Hindlimb muscle (tissue), 1 donor: ENCODE data around the gene ISX. TPM values are rescaled to one million over a fixed set of nuclear protein-coding genes. Genes with fewer than 3 reads are reported as not detected.

Experiments used
- DNase-seq: peaks from one replicate; pipeline ENCODE4 v3.0.0-alpha.2; 2013
- polyA plus RNA-seq: library from polyadenylated mRNA; unstranded; fragments of 120-200 nt; gene quantifications from one replicate; pipeline ENCODE4 v1.2.1, GENCODE V29; 2013; ENCODE audit not compliant: insufficient read length

The ISX gene
- polyA plus RNA-seq, 1 donor, result not detected

DNA sequence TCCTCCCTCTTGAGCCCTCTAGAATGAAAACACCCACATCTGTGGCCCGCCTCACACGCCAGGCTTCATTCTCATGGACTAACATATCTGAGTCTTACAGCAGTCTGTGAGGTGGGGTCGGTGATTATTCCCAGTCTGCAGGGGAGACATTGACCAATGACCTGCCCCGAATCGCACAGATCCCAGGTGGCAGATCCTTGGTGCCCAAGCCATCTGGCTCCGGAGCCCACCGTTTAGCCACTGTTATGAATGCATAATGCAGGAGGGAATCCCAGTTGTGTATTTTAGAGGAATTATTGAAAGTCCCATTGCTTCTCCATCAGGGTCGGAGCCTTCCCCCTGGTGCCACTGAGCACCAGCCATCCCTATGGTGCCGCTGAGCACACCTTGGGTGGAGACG, 47.4 kb downstream of the ISX start:
- no peak for DNase-seq

DNA sequence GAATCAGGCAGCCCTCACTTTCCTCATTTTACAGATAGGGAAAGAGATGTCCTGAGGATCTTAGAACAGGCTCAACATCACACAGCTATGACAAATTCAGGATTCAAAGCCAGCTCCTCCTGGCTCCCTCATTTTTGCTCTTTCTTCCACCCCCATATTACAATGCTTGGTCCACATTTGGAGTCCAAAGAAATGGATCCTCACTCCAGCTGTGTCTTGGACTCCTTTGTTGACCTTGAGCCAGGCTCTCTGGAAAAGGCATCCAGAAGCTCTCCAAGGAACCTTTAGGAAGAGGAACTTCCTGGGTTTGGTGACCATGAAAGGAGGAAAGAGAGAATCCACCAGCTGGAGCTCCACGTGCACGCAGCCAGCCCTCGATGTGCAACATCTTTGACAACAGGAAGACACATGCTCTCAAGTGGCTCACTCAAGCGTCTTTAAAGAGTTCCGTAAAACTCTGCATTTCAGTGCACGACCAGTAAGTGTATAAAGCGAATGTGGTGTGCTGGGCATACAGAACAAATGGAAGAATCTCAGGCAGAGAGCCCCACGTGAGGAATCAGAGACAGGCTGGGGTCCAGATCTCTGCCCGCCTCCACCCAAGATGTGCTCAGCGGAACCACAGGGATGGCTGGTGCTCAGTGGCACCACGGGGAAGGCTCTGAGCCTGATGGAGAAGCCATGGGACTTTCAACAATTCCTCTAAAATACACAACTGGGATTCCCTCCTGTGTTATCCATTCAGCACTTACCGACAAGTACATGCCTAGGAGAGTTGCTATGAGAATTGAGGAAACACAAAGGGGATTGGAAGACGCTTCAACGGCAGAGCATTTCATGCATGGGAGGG, 48.4 kb downstream of the ISX start:
- DNase-seq, result peak; percentile 17

DNA sequence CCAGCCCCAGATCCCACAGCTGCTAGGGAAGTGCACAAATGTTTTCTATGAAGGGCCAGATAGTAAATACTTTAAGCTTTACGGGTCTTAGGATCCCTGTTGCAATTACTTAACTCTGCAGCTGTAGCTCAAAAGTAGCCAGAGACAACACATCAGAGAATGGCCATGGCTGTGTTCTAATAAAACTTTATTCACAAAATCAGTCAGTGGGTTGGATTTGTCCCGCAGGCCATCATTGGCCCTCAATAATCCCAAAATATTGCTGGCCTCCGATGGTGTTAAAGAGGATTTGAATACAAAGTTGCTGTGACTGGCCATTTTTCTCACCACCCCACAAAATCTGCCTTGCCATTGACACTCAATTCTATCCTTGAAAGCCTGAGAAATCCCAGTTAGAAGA, 49.6 kb downstream of the ISX start:
- DNase-seq, result no peak

DNA sequence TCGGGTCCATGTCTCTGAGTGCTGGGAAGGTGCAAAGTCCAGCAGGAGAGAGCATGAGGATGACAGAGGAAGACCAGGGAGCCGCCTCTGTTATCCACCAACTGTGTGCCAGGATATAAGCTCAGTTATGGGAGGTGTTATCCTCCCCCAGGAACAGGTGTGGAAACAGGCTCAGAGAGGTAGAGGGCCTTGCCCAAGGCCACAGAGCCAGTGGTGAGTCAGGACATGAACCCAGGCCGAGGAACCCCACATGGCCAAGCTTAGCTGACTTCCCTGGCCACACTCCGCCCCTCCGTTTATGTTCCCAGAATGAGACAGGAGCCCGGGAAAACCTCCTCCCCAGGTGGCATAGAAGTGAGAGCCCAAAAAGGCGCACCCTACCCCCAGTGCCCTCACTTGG, 50.3 kb downstream of the ISX start:
- no peak for DNase-seq

DNA sequence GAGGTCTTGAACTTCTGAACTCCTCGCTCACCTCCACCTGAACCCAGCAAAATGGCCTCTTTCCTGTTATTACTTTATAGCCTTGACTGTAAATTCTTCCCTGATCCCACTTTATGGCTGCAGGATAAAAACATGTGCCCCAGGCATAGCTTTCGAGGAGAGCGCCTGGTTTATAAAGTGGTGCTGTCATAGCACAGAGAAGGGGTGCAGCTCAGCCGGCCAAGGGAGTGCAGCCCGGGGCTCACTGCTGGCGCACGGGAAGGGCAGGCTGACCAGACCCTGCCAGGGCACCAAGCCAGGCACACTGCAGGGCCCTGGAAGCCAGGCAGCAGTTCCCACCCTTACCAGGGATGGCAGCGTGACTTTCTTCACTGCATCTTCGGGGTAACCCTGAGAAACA, 50.9 kb downstream of the ISX start:
- DNase-seq, result no peak

DNA sequence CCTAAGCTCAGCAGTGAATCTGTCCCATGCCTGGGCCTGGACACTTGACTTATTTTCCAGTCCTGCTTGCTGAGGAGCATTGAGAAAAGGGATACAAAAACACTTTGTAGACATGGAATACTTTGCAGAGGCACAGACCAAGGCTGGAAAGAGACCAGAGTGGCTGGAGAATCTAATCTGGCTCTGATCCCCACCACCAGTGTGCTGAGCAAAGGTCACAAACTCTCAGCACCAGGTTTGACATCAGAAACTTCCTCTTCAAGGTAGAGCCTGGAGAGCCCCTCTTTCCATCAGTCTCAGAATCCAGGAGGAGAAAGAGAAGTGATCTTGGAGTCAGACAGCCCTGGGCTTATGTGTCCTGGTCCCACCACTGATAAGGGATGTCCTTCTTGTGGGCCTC, 53.5 kb downstream of the ISX start:
- no peak for DNase-seq

DNA sequence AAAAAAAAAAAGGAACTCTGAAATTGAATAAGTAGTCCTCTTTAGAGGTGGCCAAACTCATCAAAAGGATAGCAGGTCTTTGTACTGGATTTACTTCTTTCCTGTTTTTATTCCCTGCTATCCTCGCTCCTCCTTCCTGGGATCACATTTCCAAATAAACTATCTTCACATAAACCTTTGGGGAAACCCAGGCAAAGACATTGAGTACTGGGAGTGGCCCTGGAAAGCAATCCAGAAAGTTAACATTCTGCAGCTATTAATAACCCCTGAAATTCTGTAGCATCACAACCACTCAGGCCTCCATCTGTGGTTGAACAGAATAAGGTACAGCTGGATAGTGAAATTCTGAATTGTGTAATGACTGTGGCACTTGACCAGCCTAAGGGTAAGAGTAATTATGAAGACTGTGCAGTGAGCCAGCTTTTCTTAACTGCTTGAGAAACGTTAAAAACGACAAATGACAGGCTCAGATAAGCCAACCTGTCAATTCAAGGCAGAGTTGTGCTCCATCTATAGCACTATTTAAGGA, 58.8 kb downstream of the ISX start:
- DNase-seq, result no peak

DNA sequence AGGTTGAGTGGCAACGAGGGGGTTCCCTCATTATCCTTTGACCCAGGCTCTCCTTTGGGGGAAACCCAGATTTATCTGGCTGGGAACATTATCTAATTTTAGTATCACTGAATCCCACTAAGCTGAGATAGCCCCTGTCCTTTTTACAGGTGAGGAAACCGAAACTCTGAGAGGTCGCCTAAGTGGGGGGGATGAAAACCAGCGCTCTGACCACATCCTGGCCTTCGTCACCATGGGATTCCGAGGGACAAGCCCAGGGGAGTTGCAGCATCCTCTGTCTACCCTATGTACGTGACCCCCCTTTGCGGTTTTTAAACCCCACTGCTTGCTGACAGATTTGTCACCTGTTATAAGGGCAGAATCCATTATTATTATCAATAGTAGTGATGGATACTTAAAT, 61.0 kb downstream of the ISX start:
- DNase-seq, result no peak

DNA sequence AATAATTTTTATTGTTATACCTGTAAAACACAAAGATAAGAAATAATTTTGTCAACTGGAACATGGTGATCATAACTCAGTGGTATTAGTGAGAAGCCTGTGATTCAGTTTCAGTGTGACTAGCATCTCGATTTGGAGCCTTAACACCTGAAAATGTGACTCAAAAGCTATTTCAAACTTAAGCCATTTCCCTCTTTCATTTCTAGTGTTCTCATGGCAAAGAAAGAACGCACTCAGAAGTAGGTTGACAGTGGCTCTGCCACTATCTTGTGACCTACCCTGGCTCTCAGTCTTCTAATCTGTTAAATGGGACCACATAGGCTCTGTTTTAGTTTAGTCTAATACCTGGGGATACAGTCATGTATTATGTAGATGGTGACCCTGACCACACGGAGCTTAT, 62.7 kb downstream of the ISX start:
- DNase-seq, result no peak

DNA sequence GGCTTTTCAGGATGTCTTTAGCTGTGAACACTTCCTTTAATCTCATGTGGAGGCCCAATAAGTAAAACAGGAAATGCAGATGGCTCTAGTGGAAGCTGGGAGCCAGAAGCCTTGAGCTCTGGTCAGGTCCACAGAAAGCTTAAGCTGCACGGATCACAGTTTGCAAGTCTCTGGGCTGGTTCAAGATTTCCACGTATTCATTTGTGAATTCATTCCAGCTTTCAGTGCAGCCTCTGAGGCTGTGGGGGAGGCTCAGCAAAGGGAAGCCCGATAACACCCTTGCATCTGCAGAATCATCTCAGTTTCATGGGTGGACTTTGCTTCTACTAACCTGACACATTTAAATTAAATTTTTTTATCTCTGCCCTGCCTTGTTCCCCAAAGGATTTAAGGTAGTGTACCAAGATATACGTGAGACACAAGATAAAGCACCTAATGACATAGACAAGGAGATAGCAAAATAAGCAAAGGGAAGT, 65.6 kb downstream of the ISX start:
- no peak for DNase-seq

DNA sequence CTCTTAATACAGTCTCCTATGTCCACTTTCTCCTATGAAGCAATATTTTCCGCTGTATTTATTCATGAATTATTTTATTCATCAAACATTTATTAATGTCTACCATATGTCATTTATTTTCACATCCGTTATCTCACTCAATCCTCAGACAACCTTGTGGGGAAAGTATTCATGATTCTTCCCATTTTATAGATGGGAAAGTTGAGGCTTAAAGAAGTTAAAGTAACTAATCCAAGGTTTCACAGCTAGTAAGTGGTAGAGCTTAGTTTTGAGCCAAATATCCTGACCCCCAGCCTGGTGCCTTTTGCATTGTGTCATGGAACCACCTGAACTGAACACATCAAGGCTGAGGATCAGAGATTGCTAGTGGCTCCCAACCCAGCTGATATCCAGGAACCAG, 66.6 kb downstream of the ISX start:
- DNase-seq, result no peak

DNA sequence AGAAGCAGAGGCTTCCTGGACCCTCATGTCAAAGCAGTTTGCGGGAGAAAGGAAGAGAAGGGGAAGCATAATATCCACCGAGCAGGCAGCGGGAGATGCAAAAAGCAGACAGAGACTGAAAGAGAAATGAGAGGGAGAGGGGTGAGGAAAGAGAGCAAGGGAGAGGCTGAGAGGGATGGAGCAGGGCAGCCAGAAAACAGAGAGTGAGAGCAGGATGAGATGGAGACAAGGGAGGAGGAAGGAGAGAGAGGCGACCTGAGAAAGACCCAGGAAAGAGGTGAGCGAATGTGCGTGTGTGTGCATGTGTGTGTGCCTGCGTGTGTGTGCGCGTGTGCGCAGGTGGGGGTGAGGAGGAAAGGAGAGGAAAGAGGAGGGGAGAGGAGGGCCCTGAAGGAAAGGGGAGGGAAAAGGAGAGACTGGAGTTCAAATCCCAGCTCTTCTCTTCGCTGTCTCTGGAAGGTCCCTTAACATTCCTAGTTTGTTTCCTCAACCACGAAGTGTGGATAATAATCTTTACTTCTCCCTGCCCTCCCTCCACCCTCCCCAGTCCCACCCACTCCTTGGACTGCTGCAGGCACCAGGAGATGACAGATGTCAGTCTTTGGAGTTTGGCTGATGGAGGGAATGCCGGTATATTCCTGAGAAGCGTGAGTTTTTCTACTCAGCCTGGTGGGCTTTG, 67.9 kb downstream of the ISX start:
- no peak for DNase-seq

DNA sequence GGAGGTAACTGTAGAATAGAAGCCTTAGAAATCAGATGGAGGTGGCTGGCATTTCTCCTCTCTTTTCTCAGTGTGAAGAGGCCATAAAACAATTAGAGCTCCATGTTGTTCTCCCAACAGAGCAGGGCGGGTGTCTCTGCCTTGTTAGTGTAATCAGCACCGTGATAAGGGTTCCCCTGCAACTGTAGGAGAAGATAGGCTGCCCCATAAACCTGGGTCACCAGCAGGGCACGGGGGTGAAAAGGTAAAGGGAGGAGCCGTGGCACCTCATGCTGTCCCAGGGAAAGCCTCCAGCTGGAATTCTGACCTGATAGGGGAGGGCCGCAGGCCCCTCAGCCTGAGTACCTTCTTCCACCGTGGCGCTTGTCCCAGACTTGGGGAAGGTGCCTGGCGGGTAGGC, 68.7 kb downstream of the ISX start:
- no peak for DNase-seq

DNA sequence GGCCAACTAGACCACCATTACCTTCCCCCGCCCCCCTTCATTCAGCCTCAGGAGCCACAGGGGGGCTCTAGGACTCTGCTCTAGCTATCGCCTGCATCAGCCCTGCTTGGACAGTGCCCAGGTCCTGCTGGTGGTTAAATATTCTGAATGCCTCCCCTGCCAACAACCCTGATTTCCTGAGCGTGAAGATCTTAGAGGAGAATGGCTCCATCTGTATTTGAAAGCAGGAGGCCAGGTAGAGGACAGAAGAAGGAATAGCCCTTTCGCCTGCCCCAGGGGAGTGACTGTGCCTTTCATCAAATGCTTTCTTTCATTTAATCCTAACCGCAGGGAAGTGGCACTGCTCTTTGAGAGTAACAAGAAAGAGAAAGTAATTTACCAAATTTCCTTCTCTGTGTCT, 69.2 kb downstream of the ISX start:
- DNase-seq, result no peak

Other genes starting within 250 kb of the ISX start
- gene HMGXB4, start 191.3 kb downstream of the ISX start, polyA plus RNA-seq, result 13.7 TPM
- gene TOM1, start 233.7 kb downstream of the ISX start, polyA plus RNA-seq, result 35.6 TPM